H9 (cell line): Measurements from ENCODE around the gene SCN1A. TPM values are rescaled to one million over a fixed set of nuclear protein-coding genes. Genes with fewer than 3 reads are reported as not detected.

ENCODE experiments used
- DNase-seq: peaks from one replicate; pipeline ENCODE4 v3.0.0-alpha.2; 2017
- H2AFZ ChIP-seq: one replicate; pipeline ENCODE4 v1.6.1; 2013; ENCODE audit warnings: mild to moderate bottlenecking, low read length, control low read depth, moderate library complexity
- H2AK5ac ChIP-seq: 2 replicates; pipeline ENCODE4 v1.6.1; 2013; ENCODE audit warnings: low read length, control low read depth, mixed read lengths; ENCODE audit not compliant: insufficient read length
- H2BK120ac ChIP-seq: one replicate; pipeline ENCODE4 v1.6.1; 2013; ENCODE audit warnings: low read depth, mild to moderate bottlenecking, low read length, control low read depth, inconsistent platforms; ENCODE audit not compliant: poor library complexity, severe bottlenecking
- H2BK12ac ChIP-seq: 2 replicates; pipeline ENCODE4 v1.6.1; 2013; ENCODE audit warnings: low read length, control low read depth, mixed read lengths, low read depth; ENCODE audit not compliant: insufficient read length
- H2BK15ac ChIP-seq: 2 replicates; pipeline ENCODE4 v1.6.1; 2013; ENCODE audit warnings: low read depth, low read length, control low read depth
- H2BK20ac ChIP-seq: one replicate; pipeline ENCODE4 v1.6.1; 2013; ENCODE audit warnings: low read depth, mild to moderate bottlenecking, low read length, control low read depth, inconsistent platforms; ENCODE audit not compliant: poor library complexity, severe bottlenecking
- H2BK5ac ChIP-seq: 2 replicates; pipeline ENCODE4 v1.6.1; 2013; ENCODE audit warnings: low read length, control low read depth, mixed read lengths; ENCODE audit not compliant: insufficient read length
- H3K14ac ChIP-seq: 2 replicates; pipeline ENCODE4 v1.6.1; 2013; ENCODE audit warnings: low read length, control low read depth; ENCODE audit not compliant: insufficient read depth
- H3K18ac ChIP-seq: 2 replicates; pipeline ENCODE4 v1.6.1; 2013; ENCODE audit warnings: low read depth, mild to moderate bottlenecking, mixed read lengths, low read length, control low read depth; ENCODE audit not compliant: insufficient read length
- H3K23ac ChIP-seq: 2 replicates; pipeline ENCODE4 v1.6.1; 2013; ENCODE audit warnings: low read length, control low read depth, mixed read lengths, low read depth; ENCODE audit not compliant: insufficient read length
- H3K23me2 ChIP-seq: 2 replicates; pipeline ENCODE4 v1.6.1; 2013; ENCODE audit warnings: low read depth, mild to moderate bottlenecking, mixed read lengths, low read length, control low read depth; ENCODE audit not compliant: insufficient read length, poor library complexity, severe bottlenecking
- H3K27ac ChIP-seq: 2 replicates; pipeline ENCODE4 v1.5.1; 2013; ENCODE audit warnings: low read length, control low read depth, mixed read lengths, low read depth; ENCODE audit not compliant: insufficient read length
- H3K27me3 ChIP-seq: 2 replicates; pipeline ENCODE4 v1.6.1; 2013; ENCODE audit warnings: low read length, control low read depth, inconsistent platforms; ENCODE audit not compliant: insufficient read depth
- H3K4ac ChIP-seq: 2 replicates; pipeline ENCODE4 v1.6.1; 2013; ENCODE audit warnings: low read depth, mild to moderate bottlenecking, control low read depth, inconsistent platforms, low read length, moderate library complexity
- H3K4me1 ChIP-seq: 2 replicates; pipeline ENCODE4 v1.6.1; 2013; ENCODE audit warnings: low read length, control low read depth, inconsistent platforms; ENCODE audit not compliant: insufficient read depth
- H3K4me2 ChIP-seq: 2 replicates; pipeline ENCODE4 v1.6.1; 2013; ENCODE audit warnings: low read length, control low read depth, mixed read lengths; ENCODE audit not compliant: insufficient read length, insufficient read depth
- H3K56ac ChIP-seq: 2 replicates; pipeline ENCODE4 v1.6.1; 2013; ENCODE audit warnings: low read depth, mild to moderate bottlenecking, mixed read lengths, low read length, control low read depth; ENCODE audit not compliant: insufficient read length
- H3K79me1 ChIP-seq: 2 replicates; pipeline ENCODE4 v1.6.1; 2013; ENCODE audit warnings: low read depth, mild to moderate bottlenecking, moderate library complexity, low read length, control low read depth, inconsistent platforms; ENCODE audit not compliant: insufficient read depth, poor library complexity, severe bottlenecking
- H3K79me2 ChIP-seq: 2 replicates; pipeline ENCODE4 v1.6.1; 2013; ENCODE audit warnings: low read length, control low read depth, inconsistent platforms; ENCODE audit not compliant: insufficient read depth
- H3K9ac ChIP-seq: 2 replicates; pipeline ENCODE4 v1.6.1; 2013; ENCODE audit warnings: low read length, control low read depth, mixed read lengths; ENCODE audit not compliant: insufficient read length; ENCODE audit errors: extremely low read depth
- H3K9me3 ChIP-seq: one replicate; pipeline ENCODE4 v1.6.1; 2013; ENCODE audit warnings: low read depth, low read length, inconsistent platforms; ENCODE audit not compliant: control insufficient read depth
- H3T11ph ChIP-seq: one replicate; pipeline ENCODE4 v1.6.1; 2013; ENCODE audit warnings: mild to moderate bottlenecking, low read length, control low read depth, inconsistent platforms
- H4K20me1 ChIP-seq: one replicate; pipeline ENCODE4 v1.6.1; 2013; ENCODE audit not compliant: control insufficient read depth, insufficient read length, insufficient read depth
- H4K5ac ChIP-seq: 2 replicates; pipeline ENCODE4 v1.6.1; 2013; ENCODE audit warnings: low read depth, mild to moderate bottlenecking, mixed read lengths, low read length, control low read depth; ENCODE audit not compliant: insufficient read length
- H4K8ac ChIP-seq: replicated peaks from 2 replicates; pipeline ENCODE4 v1.6.1; 2013; ENCODE audit warnings: low read length, control low read depth, mixed read lengths, low read depth; ENCODE audit not compliant: insufficient read length
- H4K91ac ChIP-seq: 2 replicates; pipeline ENCODE4 v1.6.1; 2013; ENCODE audit warnings: low read depth, mild to moderate bottlenecking, moderate library complexity, mixed read lengths, low read length, control low read depth; ENCODE audit not compliant: insufficient read length
- H3K27ac Mint-ChIP-seq, 3 experiments: 2 replicates in 2 of 3; 3 replicates in 1 of 3; pipeline ENCODE4 v1.8.0; 2020 to 2021; ENCODE audit warnings: mixed read lengths in 3 of 3, mild to moderate bottlenecking in 1 of 3, moderate library complexity in 1 of 3
- H3K27me3 Mint-ChIP-seq: 2 replicates; pipeline ENCODE4 v1.8.0; 2021; ENCODE audit warnings: low read depth, mild to moderate bottlenecking, moderate library complexity, mixed read lengths
- H3K36me3 Mint-ChIP-seq, 3 experiments: 2 replicates in 2 of 3; 3 replicates in 1 of 3; pipeline ENCODE4 v1.8.0; 2020 to 2021; ENCODE audit warnings: low read depth in 3 of 3, mixed read lengths in 3 of 3; ENCODE audit not compliant: insufficient read depth in 1 of 3
- H3K4me1 Mint-ChIP-seq, 2 experiments: 2 replicates each; pipeline ENCODE4 v1.8.0; 2020; ENCODE audit warnings: mixed read lengths in 2 of 2
- H3K4me3 Mint-ChIP-seq, 2 experiments: 2 replicates in 1 of 2; 3 replicates in 1 of 2; pipeline ENCODE4 v1.8.0; 2020 to 2021; ENCODE audit warnings: mild to moderate bottlenecking in 2 of 2, mixed read lengths in 2 of 2, moderate library complexity in 1 of 2
- H3K9me3 Mint-ChIP-seq, 2 experiments: 2 replicates in 1 of 2; 3 replicates in 1 of 2; pipeline ENCODE4 v1.8.0; 2020; ENCODE audit warnings: mild to moderate bottlenecking in 2 of 2, mixed read lengths in 2 of 2, moderate library complexity in 1 of 2
- WGBS: extraction: QIAGEN DNeasy Blood & Tissue Kit; methylation state at CpG from one replicate; pipeline ENCODE4 v1.1.7; 2013; ENCODE audit warnings: missing lambda C conversion rate, low lambda C conversion rate, mixed read lengths; ENCODE audit not compliant: insufficient read length; ENCODE audit errors: extremely low coverage; 5-methylcytosine and 5-hydroxymethylcytosine counted together
- total RNA-seq: library from RNA; stranded (reverse); gene quantifications from 2 replicates; pipeline ENCODE4 v1.2.1, GENCODE V29; 2021
- TF ChIP-seq, protein P1 (sequence below): fragments of 200-600 bp; sonication (generic); conservative IDR thresholded peaks from 3 replicates; pipeline ENCODE4 v1.8.0; 2021; ENCODE audit warnings: antibody characterized with exemption, mild to moderate bottlenecking

The SCN1A gene
- total RNA-seq, 1 experiment from 2014 or later, result 0.13 TPM

DNA sequence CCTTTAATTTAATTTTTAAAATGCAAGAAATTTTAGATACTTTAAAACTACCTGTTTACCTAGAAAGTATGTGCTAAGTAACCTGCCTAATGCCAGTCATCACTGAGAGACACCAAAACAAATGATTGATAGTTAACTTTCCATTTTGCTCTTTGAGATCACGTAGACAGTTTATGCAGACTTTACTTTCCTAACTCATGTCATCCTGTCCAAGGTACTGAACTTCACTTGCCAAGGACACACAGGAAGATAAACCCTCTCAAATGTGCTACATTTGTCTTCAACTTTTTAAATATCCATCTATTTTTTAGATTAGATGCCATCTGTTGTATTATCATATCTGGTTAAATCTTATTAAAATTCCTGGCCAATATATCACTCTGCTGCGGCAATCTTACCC lies 20.1 kb upstream of the SCN1A start:
- Histone ChIP-seq H3K18ac (no peak overlapping the region), H3K23me2 (no peaks in the 10 kb centered on the region), H3K27ac (no peak overlapping the region), H2BK15ac (no peak overlapping the region), H2BK120ac (no peak overlapping the region), H3K79me2 (no peaks in the 10 kb centered on the region), H2AK5ac (no peak overlapping the region), H3K4me1 (no peaks in the 10 kb centered on the region), H3T11ph (no peak overlapping the region), H2BK5ac (no peak overlapping the region), H3K56ac (no peak overlapping the region), H2BK12ac (no peak overlapping the region), H3K9ac (no peak overlapping the region), H4K8ac (no peak overlapping the region), H3K9me3 (no peaks in the 10 kb centered on the region), H4K20me1 (no peaks in the 10 kb centered on the region), H3K4ac (no peak overlapping the region), H2BK20ac (no peak overlapping the region), H3K27me3 (no peaks in the 10 kb centered on the region), H2AFZ (no peak overlapping the region), H4K5ac (no peak overlapping the region), H3K23ac (no peak overlapping the region), H4K91ac (no peak overlapping the region), H3K14ac (no peak overlapping the region), H3K4me2 (no peak overlapping the region), H3K79me1 (no peaks in the 10 kb centered on the region)
- DNase-seq, result no peak
- H3K9me3 Mint-ChIP-seq, result no peaks in the 10 kb centered on the region
- no peak overlapping the region for H3K4me3 Mint-ChIP-seq
- TF ChIP-seq, protein P1, sequence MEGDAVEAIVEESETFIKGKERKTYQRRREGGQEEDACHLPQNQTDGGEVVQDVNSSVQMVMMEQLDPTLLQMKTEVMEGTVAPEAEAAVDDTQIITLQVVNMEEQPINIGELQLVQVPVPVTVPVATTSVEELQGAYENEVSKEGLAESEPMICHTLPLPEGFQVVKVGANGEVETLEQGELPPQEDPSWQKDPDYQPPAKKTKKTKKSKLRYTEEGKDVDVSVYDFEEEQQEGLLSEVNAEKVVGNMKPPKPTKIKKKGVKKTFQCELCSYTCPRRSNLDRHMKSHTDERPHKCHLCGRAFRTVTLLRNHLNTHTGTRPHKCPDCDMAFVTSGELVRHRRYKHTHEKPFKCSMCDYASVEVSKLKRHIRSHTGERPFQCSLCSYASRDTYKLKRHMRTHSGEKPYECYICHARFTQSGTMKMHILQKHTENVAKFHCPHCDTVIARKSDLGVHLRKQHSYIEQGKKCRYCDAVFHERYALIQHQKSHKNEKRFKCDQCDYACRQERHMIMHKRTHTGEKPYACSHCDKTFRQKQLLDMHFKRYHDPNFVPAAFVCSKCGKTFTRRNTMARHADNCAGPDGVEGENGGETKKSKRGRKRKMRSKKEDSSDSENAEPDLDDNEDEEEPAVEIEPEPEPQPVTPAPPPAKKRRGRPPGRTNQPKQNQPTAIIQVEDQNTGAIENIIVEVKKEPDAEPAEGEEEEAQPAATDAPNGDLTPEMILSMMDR, result no peak
- H3K27me3 Mint-ChIP-seq, result no peaks in the 10 kb centered on the region
- WGBS, result no CpG with 5 or more reads among the region's 2 CpGs
- H3K4me1 Mint-ChIP-seq, result no peaks in the 10 kb centered on the region
- H3K36me3 Mint-ChIP-seq, result no peaks in the 10 kb centered on the region
- H3K27ac Mint-ChIP-seq, result no peak overlapping the region
